ENCODE measurements around the gene CGN.

The CGN gene

DNA sequence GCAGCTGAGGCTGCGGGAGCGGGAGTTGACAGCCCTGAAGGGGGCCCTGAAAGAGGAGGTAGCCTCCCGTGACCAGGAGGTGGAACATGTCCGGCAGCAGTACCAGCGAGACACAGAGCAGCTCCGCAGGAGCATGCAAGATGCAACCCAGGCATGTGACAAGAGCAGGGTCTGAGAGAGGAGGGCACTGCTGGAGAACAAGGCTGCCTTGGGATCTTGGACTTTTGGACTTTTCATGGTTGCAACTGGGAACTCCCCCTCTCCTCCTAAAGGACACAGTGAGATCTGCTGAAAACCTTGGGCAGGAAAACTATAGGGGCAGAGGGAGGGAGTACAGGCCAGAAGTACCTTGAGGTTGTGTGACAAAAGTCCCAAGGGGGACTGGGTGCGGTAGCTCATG lies 13.5 kb downstream of the CGN start:
- H3K9ac ChIP-seq (ENCODE audit: low read depth, low read length, poor library complexity) = no peak overlapping the region
- H3K27ac ChIP-seq (replicated peaks; ENCODE audit: low read length) = no peak overlapping the region
- H2BK120ac ChIP-seq (ENCODE audit: low read depth, low read length) = no peak overlapping the region
- no peak overlapping the region for H2BK15ac ChIP-seq (ENCODE audit: low read length)
- no peak overlapping the region for H2AFZ ChIP-seq (ENCODE audit: low read length)
- no peaks in the 10 kb centered on the region for H3K27me3 ChIP-seq (ENCODE audit: control insufficient read depth in 3 of 3, insufficient read depth in 3 of 3, low read depth in 1 of 3, low read length in 3 of 3)
- H2AK5ac ChIP-seq (ENCODE audit: low read depth, low read length) = no peak overlapping the region
- no peak overlapping the region for H3K18ac ChIP-seq (ENCODE audit: low read length)
- H3K23ac ChIP-seq (ENCODE audit: low read depth, low read length, poor library complexity) = no peak overlapping the region
- no peak overlapping the region for H3K14ac ChIP-seq (ENCODE audit: low read length)
- no peaks in the 10 kb centered on the region for H3K79me1 ChIP-seq (ENCODE audit: low read depth, low read length)
- no peak overlapping the region for H4K8ac ChIP-seq (ENCODE audit: low read depth, low read length)
- DNase-seq (ENCODE audit: low spot score) = no peak
- no peak overlapping the region for H3K4me3 ChIP-seq (ENCODE audit: low read length in 2 of 2)
- H3K9me3 ChIP-seq (replicated peaks in 1 of 2; ENCODE audit: control insufficient read depth in 2 of 2, insufficient read depth in 1 of 2, low read depth in 1 of 2, low read length in 2 of 2) = no peaks in the 10 kb centered on the region
- no peak overlapping the region for H3K4ac ChIP-seq (ENCODE audit: low read length)
- H3K36me3 ChIP-seq (replicated peaks in 1 of 2; ENCODE audit: control insufficient read depth in 2 of 2, insufficient read depth in 2 of 2, low read length in 2 of 2) = peaks cover 7 to 20% of the 10 kb centered on the region in 2 donors
- no peak overlapping the region for H4K91ac ChIP-seq (ENCODE audit: low read depth, low read length, poor library complexity)
- no peak overlapping the region for H3K4me2 ChIP-seq (ENCODE audit: insufficient read depth, low read length, poor library complexity, severe bottlenecking)
- H2BK12ac ChIP-seq (ENCODE audit: low read length) = no peak overlapping the region
- no peak overlapping the region for H2BK5ac ChIP-seq (ENCODE audit: low read length)
- WGBS, 2 donors (ENCODE audit: extremely low coverage in 2 of 2, insufficient read length in 2 of 2, insufficient replicate concordance in 1 of 2) = no CpG with 5 or more reads among the region's 7 CpGs
- H3K4me1 ChIP-seq (ENCODE audit: control insufficient read depth in 2 of 2, insufficient read depth in 1 of 2, low read depth in 1 of 2, low read length in 2 of 2) = no peaks in the 10 kb centered on the region

- Histone ChIP-seq H4K91ac (ENCODE audit: low read depth, low read length, poor library complexity) (no peak overlapping the region), H3K27me3 (ENCODE audit: control insufficient read depth in 3 of 3, insufficient read depth in 3 of 3, low read depth in 1 of 3, low read length in 3 of 3) (no peaks in the 10 kb centered on the region), H3K18ac (ENCODE audit: low read length) (no peak overlapping the region), H3K23ac (ENCODE audit: low read depth, low read length, poor library complexity) (no peak overlapping the region), H2BK120ac (ENCODE audit: low read depth, low read length) (no peak overlapping the region), H3K9me3 (replicated peaks in 1 of 2; ENCODE audit: control insufficient read depth in 2 of 2, insufficient read depth in 1 of 2, low read depth in 1 of 2, low read length in 2 of 2) (no peaks in the 10 kb centered on the region), H3K4me3 (ENCODE audit: low read length in 2 of 2) (no peak overlapping the region), H3K4ac (ENCODE audit: low read length) (no peak overlapping the region), H2AFZ (ENCODE audit: low read length) (no peak overlapping the region), H2AK5ac (ENCODE audit: low read depth, low read length) (no peak overlapping the region), H3K79me1 (ENCODE audit: low read depth, low read length) (no peaks in the 10 kb centered on the region), H2BK5ac (ENCODE audit: low read length) (no peak overlapping the region), H4K8ac (ENCODE audit: low read depth, low read length) (no peak overlapping the region), H3K9ac (ENCODE audit: low read depth, low read length, poor library complexity) (no peak overlapping the region), H3K4me2 (ENCODE audit: insufficient read depth, low read length, poor library complexity, severe bottlenecking) (no peak overlapping the region), H2BK15ac (ENCODE audit: low read length) (no peak overlapping the region), H2BK12ac (ENCODE audit: low read length) (no peak overlapping the region), H3K27ac (replicated peaks; ENCODE audit: low read length) (no peak overlapping the region), H3K36me3 (replicated peaks in 1 of 2; ENCODE audit: control insufficient read depth in 2 of 2, insufficient read depth in 2 of 2, low read length in 2 of 2) (peaks cover 7 to 17% of the 10 kb centered on the region in 2 donors), H3K14ac (ENCODE audit: low read length) (no peak overlapping the region), H3K4me1 (ENCODE audit: control insufficient read depth in 2 of 2, insufficient read depth in 1 of 2, low read depth in 1 of 2, low read length in 2 of 2) (no peaks in the 10 kb centered on the region)
- DNase-seq (ENCODE audit: low spot score) = no peak
- WGBS, 2 donors (ENCODE audit: extremely low coverage in 2 of 2, insufficient read length in 2 of 2, insufficient replicate concordance in 1 of 2) = no CpG with 5 or more reads among the region's 7 CpGs
Measured at GRCh38 chr1:151526735-151527525, 15.7 kb downstream of the CGN start.

DNA sequence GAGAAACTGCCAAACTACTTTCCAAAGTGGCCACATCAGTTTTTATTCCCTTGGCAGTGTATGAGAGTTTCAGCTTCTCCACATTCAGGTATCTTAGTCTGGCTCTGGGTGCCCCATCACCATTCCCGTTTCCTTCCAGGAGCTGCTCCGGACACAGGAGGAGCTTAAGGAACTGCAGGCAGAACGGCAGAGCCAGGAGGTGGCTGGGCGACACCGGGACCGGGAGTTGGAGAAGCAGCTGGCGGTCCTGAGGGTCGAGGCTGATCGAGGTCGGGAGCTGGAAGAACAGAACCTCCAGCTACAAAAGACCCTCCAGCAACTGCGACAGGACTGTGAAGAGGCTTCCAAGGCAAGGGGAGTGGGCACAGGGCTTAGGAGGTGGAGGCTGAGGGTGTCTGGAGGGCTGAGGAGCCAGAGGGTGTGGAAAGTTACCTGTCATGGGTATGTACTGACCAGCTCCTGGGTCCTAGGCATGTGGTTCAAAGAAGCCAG lies 18.1 kb downstream of the CGN start:
- Histone ChIP-seq H3K18ac (ENCODE audit: low read length) (no peak overlapping the region), H2BK120ac (ENCODE audit: low read depth, low read length) (no peak overlapping the region), H2BK5ac (ENCODE audit: low read length) (no peak overlapping the region), H2BK15ac (ENCODE audit: low read length) (no peak overlapping the region), H2AK5ac (ENCODE audit: low read depth, low read length) (no peak overlapping the region), H4K8ac (ENCODE audit: low read depth, low read length) (no peak overlapping the region), H4K91ac (ENCODE audit: low read depth, low read length, poor library complexity) (no peak overlapping the region), H3K23ac (ENCODE audit: low read depth, low read length, poor library complexity) (no peak overlapping the region), H3K27ac (replicated peaks; ENCODE audit: low read length) (no peak overlapping the region), H3K9me3 (replicated peaks in 1 of 2; ENCODE audit: control insufficient read depth in 2 of 2, insufficient read depth in 1 of 2, low read depth in 1 of 2, low read length in 2 of 2) (no peaks in the 10 kb centered on the region), H3K4me1 (ENCODE audit: control insufficient read depth in 2 of 2, insufficient read depth in 1 of 2, low read depth in 1 of 2, low read length in 2 of 2) (peaks cover 0 to 7% of the 10 kb centered on the region in 2 donors), H3K4me3 (ENCODE audit: low read length in 2 of 2) (no peak overlapping the region), H2AFZ (ENCODE audit: low read length) (no peak overlapping the region), H3K9ac (ENCODE audit: low read depth, low read length, poor library complexity) (no peak overlapping the region), H3K36me3 (replicated peaks in 1 of 2; ENCODE audit: control insufficient read depth in 2 of 2, insufficient read depth in 2 of 2, low read length in 2 of 2) (peaks cover 7 to 15% of the 10 kb centered on the region in 2 donors), H2BK12ac (ENCODE audit: low read length) (peak overlapping the region; percentile 11), H3K27me3 (ENCODE audit: control insufficient read depth in 3 of 3, insufficient read depth in 3 of 3, low read depth in 1 of 3, low read length in 3 of 3) (no peaks in the 10 kb centered on the region), H3K79me1 (ENCODE audit: low read depth, low read length) (no peaks in the 10 kb centered on the region), H3K14ac (ENCODE audit: low read length) (peak overlapping the region; percentile 31), H3K4me2 (ENCODE audit: insufficient read depth, low read length, poor library complexity, severe bottlenecking) (no peak overlapping the region), H3K4ac (ENCODE audit: low read length) (no peak overlapping the region)
- DNase-seq (ENCODE audit: low spot score) = no peak
- WGBS, 2 donors (ENCODE audit: extremely low coverage in 2 of 2, insufficient read length in 2 of 2, insufficient replicate concordance in 1 of 2) = no CpG with 5 or more reads among the region's 11 CpGs

DNA sequence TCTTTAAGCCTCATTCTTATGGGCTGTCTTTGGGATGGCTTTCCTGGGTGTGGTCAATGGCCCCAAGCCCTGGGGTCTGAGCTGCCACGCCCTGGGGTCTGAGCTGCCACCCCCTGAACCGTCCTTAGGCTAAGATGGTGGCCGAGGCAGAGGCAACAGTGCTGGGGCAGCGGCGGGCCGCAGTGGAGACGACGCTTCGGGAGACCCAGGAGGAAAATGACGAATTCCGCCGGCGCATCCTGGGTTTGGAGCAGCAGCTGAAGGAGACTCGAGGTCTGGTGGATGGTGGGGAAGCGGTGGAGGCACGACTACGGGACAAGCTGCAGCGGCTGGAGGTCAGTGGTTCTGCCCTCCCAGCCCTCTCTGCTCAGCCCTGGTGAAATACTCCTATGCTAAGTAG lies 18.6 kb downstream of the CGN start:
- WGBS, 2 donors (ENCODE audit: extremely low coverage in 2 of 2, insufficient read length in 2 of 2, insufficient replicate concordance in 1 of 2) = no CpG with 5 or more reads among the region's 18 CpGs
- Histone ChIP-seq H3K4ac (ENCODE audit: low read length) (no peak overlapping the region), H3K79me1 (ENCODE audit: low read depth, low read length) (no peaks in the 10 kb centered on the region), H3K4me1 (ENCODE audit: control insufficient read depth in 2 of 2, insufficient read depth in 1 of 2, low read depth in 1 of 2, low read length in 2 of 2) (peaks cover 0 to 11% of the 10 kb centered on the region in 2 donors), H3K27me3 (ENCODE audit: control insufficient read depth in 3 of 3, insufficient read depth in 3 of 3, low read depth in 1 of 3, low read length in 3 of 3) (no peaks in the 10 kb centered on the region), H3K18ac (ENCODE audit: low read length) (peak overlapping the region; percentile 28), H2AK5ac (ENCODE audit: low read depth, low read length) (no peak overlapping the region), H2BK12ac (ENCODE audit: low read length) (peak overlapping the region; percentile 22), H4K8ac (ENCODE audit: low read depth, low read length) (peak overlapping the region; percentile 3), H2BK120ac (ENCODE audit: low read depth, low read length) (no peak overlapping the region), H3K23ac (ENCODE audit: low read depth, low read length, poor library complexity) (peak overlapping the region; percentile 31), H3K4me3 (ENCODE audit: low read length in 2 of 2) (no peak overlapping the region), H3K36me3 (replicated peaks in 1 of 2; ENCODE audit: control insufficient read depth in 2 of 2, insufficient read depth in 2 of 2, low read length in 2 of 2) (peaks cover 4 to 15% of the 10 kb centered on the region in 2 donors), H4K91ac (ENCODE audit: low read depth, low read length, poor library complexity) (no peak overlapping the region), H3K27ac (replicated peaks; ENCODE audit: low read length) (no peak overlapping the region), H3K4me2 (ENCODE audit: insufficient read depth, low read length, poor library complexity, severe bottlenecking) (no peak overlapping the region), H3K9me3 (replicated peaks in 1 of 2; ENCODE audit: control insufficient read depth in 2 of 2, insufficient read depth in 1 of 2, low read depth in 1 of 2, low read length in 2 of 2) (no peaks in the 10 kb centered on the region), H3K14ac (ENCODE audit: low read length) (no peak overlapping the region), H3K9ac (ENCODE audit: low read depth, low read length, poor library complexity) (peak overlapping the region; percentile 12), H2BK15ac (ENCODE audit: low read length) (no peak overlapping the region), H2BK5ac (ENCODE audit: low read length) (no peak overlapping the region), H2AFZ (ENCODE audit: low read length) (no peak overlapping the region)
- DNase-seq (ENCODE audit: low spot score) = no peak
